H9 (cell line): ENCODE results near the gene KRT85. TPM values are rescaled to one million over a fixed set of nuclear protein-coding genes. Genes with fewer than 3 reads are reported as not detected.

Experiments used
- DNase-seq: peaks from one replicate; pipeline ENCODE4 v3.0.0-alpha.2; 2017
- H2AFZ ChIP-seq: one replicate; pipeline ENCODE4 v1.6.1; 2013; ENCODE audit warnings: mild to moderate bottlenecking, low read length, control low read depth, moderate library complexity
- H2AK5ac ChIP-seq: 2 replicates; pipeline ENCODE4 v1.6.1; 2013; ENCODE audit warnings: low read length, control low read depth, mixed read lengths; ENCODE audit not compliant: insufficient read length
- H2BK120ac ChIP-seq: one replicate; pipeline ENCODE4 v1.6.1; 2013; ENCODE audit warnings: low read depth, mild to moderate bottlenecking, low read length, control low read depth, inconsistent platforms; ENCODE audit not compliant: poor library complexity, severe bottlenecking
- H2BK12ac ChIP-seq: 2 replicates; pipeline ENCODE4 v1.6.1; 2013; ENCODE audit warnings: low read length, control low read depth, mixed read lengths, low read depth; ENCODE audit not compliant: insufficient read length
- H2BK15ac ChIP-seq: 2 replicates; pipeline ENCODE4 v1.6.1; 2013; ENCODE audit warnings: low read depth, low read length, control low read depth
- H2BK20ac ChIP-seq: one replicate; pipeline ENCODE4 v1.6.1; 2013; ENCODE audit warnings: low read depth, mild to moderate bottlenecking, low read length, control low read depth, inconsistent platforms; ENCODE audit not compliant: poor library complexity, severe bottlenecking
- H2BK5ac ChIP-seq: 2 replicates; pipeline ENCODE4 v1.6.1; 2013; ENCODE audit warnings: low read length, control low read depth, mixed read lengths; ENCODE audit not compliant: insufficient read length
- H3K14ac ChIP-seq: 2 replicates; pipeline ENCODE4 v1.6.1; 2013; ENCODE audit warnings: low read length, control low read depth; ENCODE audit not compliant: insufficient read depth
- H3K18ac ChIP-seq: 2 replicates; pipeline ENCODE4 v1.6.1; 2013; ENCODE audit warnings: low read depth, mild to moderate bottlenecking, mixed read lengths, low read length, control low read depth; ENCODE audit not compliant: insufficient read length
- H3K23ac ChIP-seq: 2 replicates; pipeline ENCODE4 v1.6.1; 2013; ENCODE audit warnings: low read length, control low read depth, mixed read lengths, low read depth; ENCODE audit not compliant: insufficient read length
- H3K23me2 ChIP-seq: 2 replicates; pipeline ENCODE4 v1.6.1; 2013; ENCODE audit warnings: low read depth, mild to moderate bottlenecking, mixed read lengths, low read length, control low read depth; ENCODE audit not compliant: insufficient read length, poor library complexity, severe bottlenecking
- H3K27ac ChIP-seq: 2 replicates; pipeline ENCODE4 v1.5.1; 2013; ENCODE audit warnings: low read length, control low read depth, mixed read lengths, low read depth; ENCODE audit not compliant: insufficient read length
- H3K27me3 ChIP-seq: 2 replicates; pipeline ENCODE4 v1.6.1; 2013; ENCODE audit warnings: low read length, control low read depth, inconsistent platforms; ENCODE audit not compliant: insufficient read depth
- H3K4ac ChIP-seq: 2 replicates; pipeline ENCODE4 v1.6.1; 2013; ENCODE audit warnings: low read depth, mild to moderate bottlenecking, control low read depth, inconsistent platforms, low read length, moderate library complexity
- H3K4me1 ChIP-seq: 2 replicates; pipeline ENCODE4 v1.6.1; 2013; ENCODE audit warnings: low read length, control low read depth, inconsistent platforms; ENCODE audit not compliant: insufficient read depth
- H3K4me2 ChIP-seq: 2 replicates; pipeline ENCODE4 v1.6.1; 2013; ENCODE audit warnings: low read length, control low read depth, mixed read lengths; ENCODE audit not compliant: insufficient read length, insufficient read depth
- H3K56ac ChIP-seq: 2 replicates; pipeline ENCODE4 v1.6.1; 2013; ENCODE audit warnings: low read depth, mild to moderate bottlenecking, mixed read lengths, low read length, control low read depth; ENCODE audit not compliant: insufficient read length
- H3K79me1 ChIP-seq: 2 replicates; pipeline ENCODE4 v1.6.1; 2013; ENCODE audit warnings: low read depth, mild to moderate bottlenecking, moderate library complexity, low read length, control low read depth, inconsistent platforms; ENCODE audit not compliant: insufficient read depth, poor library complexity, severe bottlenecking
- H3K79me2 ChIP-seq: 2 replicates; pipeline ENCODE4 v1.6.1; 2013; ENCODE audit warnings: low read length, control low read depth, inconsistent platforms; ENCODE audit not compliant: insufficient read depth
- H3K9ac ChIP-seq: 2 replicates; pipeline ENCODE4 v1.6.1; 2013; ENCODE audit warnings: low read length, control low read depth, mixed read lengths; ENCODE audit not compliant: insufficient read length; ENCODE audit errors: extremely low read depth
- H3K9me3 ChIP-seq: one replicate; pipeline ENCODE4 v1.6.1; 2013; ENCODE audit warnings: low read depth, low read length, inconsistent platforms; ENCODE audit not compliant: control insufficient read depth
- H3T11ph ChIP-seq: one replicate; pipeline ENCODE4 v1.6.1; 2013; ENCODE audit warnings: mild to moderate bottlenecking, low read length, control low read depth, inconsistent platforms
- H4K20me1 ChIP-seq: one replicate; pipeline ENCODE4 v1.6.1; 2013; ENCODE audit not compliant: control insufficient read depth, insufficient read length, insufficient read depth
- H4K5ac ChIP-seq: 2 replicates; pipeline ENCODE4 v1.6.1; 2013; ENCODE audit warnings: low read depth, mild to moderate bottlenecking, mixed read lengths, low read length, control low read depth; ENCODE audit not compliant: insufficient read length
- H4K8ac ChIP-seq: replicated peaks from 2 replicates; pipeline ENCODE4 v1.6.1; 2013; ENCODE audit warnings: low read length, control low read depth, mixed read lengths, low read depth; ENCODE audit not compliant: insufficient read length
- H4K91ac ChIP-seq: 2 replicates; pipeline ENCODE4 v1.6.1; 2013; ENCODE audit warnings: low read depth, mild to moderate bottlenecking, moderate library complexity, mixed read lengths, low read length, control low read depth; ENCODE audit not compliant: insufficient read length
- H3K27ac Mint-ChIP-seq, 3 experiments: 2 replicates in 2 of 3; 3 replicates in 1 of 3; pipeline ENCODE4 v1.8.0; 2020 to 2021; ENCODE audit warnings: mixed read lengths in 3 of 3, mild to moderate bottlenecking in 1 of 3, moderate library complexity in 1 of 3
- H3K27me3 Mint-ChIP-seq: 2 replicates; pipeline ENCODE4 v1.8.0; 2021; ENCODE audit warnings: low read depth, mild to moderate bottlenecking, moderate library complexity, mixed read lengths
- H3K36me3 Mint-ChIP-seq, 3 experiments: 2 replicates in 2 of 3; 3 replicates in 1 of 3; pipeline ENCODE4 v1.8.0; 2020 to 2021; ENCODE audit warnings: low read depth in 3 of 3, mixed read lengths in 3 of 3; ENCODE audit not compliant: insufficient read depth in 1 of 3
- H3K4me1 Mint-ChIP-seq, 2 experiments: 2 replicates each; pipeline ENCODE4 v1.8.0; 2020; ENCODE audit warnings: mixed read lengths in 2 of 2
- H3K4me3 Mint-ChIP-seq, 2 experiments: 2 replicates in 1 of 2; 3 replicates in 1 of 2; pipeline ENCODE4 v1.8.0; 2020 to 2021; ENCODE audit warnings: mild to moderate bottlenecking in 2 of 2, mixed read lengths in 2 of 2, moderate library complexity in 1 of 2
- H3K9me3 Mint-ChIP-seq, 2 experiments: 2 replicates in 1 of 2; 3 replicates in 1 of 2; pipeline ENCODE4 v1.8.0; 2020; ENCODE audit warnings: mild to moderate bottlenecking in 2 of 2, mixed read lengths in 2 of 2, moderate library complexity in 1 of 2
- CTCF ChIP-seq: fragments of 200-600 bp; sonication (generic); conservative IDR thresholded peaks from 3 replicates; pipeline ENCODE4 v1.8.0; 2021; ENCODE audit warnings: antibody characterized with exemption, mild to moderate bottlenecking
- WGBS: extraction: QIAGEN DNeasy Blood & Tissue Kit; methylation state at CpG from one replicate; pipeline ENCODE4 v1.1.7; 2013; ENCODE audit warnings: missing lambda C conversion rate, low lambda C conversion rate, mixed read lengths; ENCODE audit not compliant: insufficient read length; ENCODE audit errors: extremely low coverage; 5-methylcytosine and 5-hydroxymethylcytosine counted together
- total RNA-seq: library from RNA; stranded (reverse); gene quantifications from 2 replicates; pipeline ENCODE4 v1.2.1, GENCODE V29; 2021

The KRT85 gene
- total RNA-seq, 1 experiment from 2014 or later, result not detected

- no peak overlapping the region for H4K5ac ChIP-seq
- Mint-ChIP-seq H3K27me3 (peaks cover 3% of the 10 kb centered on the region), H3K4me1 (peaks cover 10 to 13% of the 10 kb centered on the region in 2 experiments), H3K9me3 (peaks cover 8 to 9% of the 10 kb centered on the region in 2 experiments), H3K27ac (no peak overlapping the region), H3K4me3 (no peak overlapping the region), H3K36me3 (peaks cover 0 to 3% (median 1%) of the 10 kb centered on the region in 3 experiments; a peak in 4 of 7 replicates)
- H2BK20ac ChIP-seq, result no peak overlapping the region
- no peak overlapping the region for H2BK120ac ChIP-seq
- no peak overlapping the region for H4K8ac ChIP-seq
- no peak overlapping the region for H3K18ac ChIP-seq
- H3K9me3 ChIP-seq, result no peaks in the 10 kb centered on the region
- no peak overlapping the region for H2BK12ac ChIP-seq
- no peak overlapping the region for H2AK5ac ChIP-seq
- H4K20me1 ChIP-seq, result no peaks in the 10 kb centered on the region
- no CpG with 5 or more reads among the region's 9 CpGs for WGBS
- no peak overlapping the region for H3K23ac ChIP-seq
- DNase-seq, result no peak
- no peak overlapping the region for H3K27ac ChIP-seq
- H3K4me2 ChIP-seq, result no peak overlapping the region
- H3K23me2 ChIP-seq, result no peaks in the 10 kb centered on the region
- H2AFZ ChIP-seq, result no peak overlapping the region
- H3T11ph ChIP-seq, result no peak overlapping the region
- H3K79me2 ChIP-seq, result no peaks in the 10 kb centered on the region
- no peak overlapping the region for H2BK15ac ChIP-seq
- no peak for TF ChIP-seq CTCF
- no peaks in the 10 kb centered on the region; the same call in 1 of the 2 replicates for H3K27me3 ChIP-seq
- H3K9ac ChIP-seq, result no peak overlapping the region
- no peaks in the 10 kb centered on the region for H3K79me1 ChIP-seq
- H3K56ac ChIP-seq, result no peak overlapping the region
- H3K14ac ChIP-seq, result no peak overlapping the region
- peaks cover 1% of the 10 kb centered on the region; the same call in 1 of the 2 replicates for H3K4me1 ChIP-seq
- no peak overlapping the region for H3K4ac ChIP-seq
- H4K91ac ChIP-seq, result no peak overlapping the region
- H2BK5ac ChIP-seq, result no peak overlapping the region
Observed at GRCh38 chr12:52403561-52403960, 36.3 kb upstream of the KRT85 start.
